ENCODE results near the gene CMSS1.

- no peak for TF ChIP-seq HIC2 (CRISPR knock-in tag; IDR thresholded peaks at IDR 0.05; ENCODE audit: low read depth)
- no peak for TF ChIP-seq DNMT3B (CRISPR knock-in tag; conservative IDR thresholded peaks at IDR 0.05)
- TF ChIP-seq ETV5 (CRISPR knock-in tag; IDR thresholded peaks at IDR 0.05; ENCODE audit: borderline replicate concordance), result no peak
- TF ChIP-seq, protein P1, sequence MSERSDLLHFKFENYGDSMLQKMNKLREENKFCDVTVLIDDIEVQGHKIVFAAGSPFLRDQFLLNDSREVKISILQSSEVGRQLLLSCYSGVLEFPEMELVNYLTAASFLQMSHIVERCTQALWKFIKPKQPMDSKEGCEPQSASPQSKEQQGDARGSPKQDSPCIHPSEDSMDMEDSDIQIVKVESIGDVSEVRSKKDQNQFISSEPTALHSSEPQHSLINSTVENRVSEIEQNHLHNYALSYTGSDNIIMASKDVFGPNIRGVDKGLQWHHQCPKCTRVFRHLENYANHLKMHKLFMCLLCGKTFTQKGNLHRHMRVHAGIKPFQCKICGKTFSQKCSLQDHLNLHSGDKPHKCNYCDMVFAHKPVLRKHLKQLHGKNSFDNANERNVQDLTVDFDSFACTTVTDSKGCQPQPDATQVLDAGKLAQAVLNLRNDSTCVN (CRISPR knock-in tag; IDR thresholded peaks at IDR 0.05; ENCODE audit: borderline replicate concordance), result no peak
- TF ChIP-seq, protein P2, sequence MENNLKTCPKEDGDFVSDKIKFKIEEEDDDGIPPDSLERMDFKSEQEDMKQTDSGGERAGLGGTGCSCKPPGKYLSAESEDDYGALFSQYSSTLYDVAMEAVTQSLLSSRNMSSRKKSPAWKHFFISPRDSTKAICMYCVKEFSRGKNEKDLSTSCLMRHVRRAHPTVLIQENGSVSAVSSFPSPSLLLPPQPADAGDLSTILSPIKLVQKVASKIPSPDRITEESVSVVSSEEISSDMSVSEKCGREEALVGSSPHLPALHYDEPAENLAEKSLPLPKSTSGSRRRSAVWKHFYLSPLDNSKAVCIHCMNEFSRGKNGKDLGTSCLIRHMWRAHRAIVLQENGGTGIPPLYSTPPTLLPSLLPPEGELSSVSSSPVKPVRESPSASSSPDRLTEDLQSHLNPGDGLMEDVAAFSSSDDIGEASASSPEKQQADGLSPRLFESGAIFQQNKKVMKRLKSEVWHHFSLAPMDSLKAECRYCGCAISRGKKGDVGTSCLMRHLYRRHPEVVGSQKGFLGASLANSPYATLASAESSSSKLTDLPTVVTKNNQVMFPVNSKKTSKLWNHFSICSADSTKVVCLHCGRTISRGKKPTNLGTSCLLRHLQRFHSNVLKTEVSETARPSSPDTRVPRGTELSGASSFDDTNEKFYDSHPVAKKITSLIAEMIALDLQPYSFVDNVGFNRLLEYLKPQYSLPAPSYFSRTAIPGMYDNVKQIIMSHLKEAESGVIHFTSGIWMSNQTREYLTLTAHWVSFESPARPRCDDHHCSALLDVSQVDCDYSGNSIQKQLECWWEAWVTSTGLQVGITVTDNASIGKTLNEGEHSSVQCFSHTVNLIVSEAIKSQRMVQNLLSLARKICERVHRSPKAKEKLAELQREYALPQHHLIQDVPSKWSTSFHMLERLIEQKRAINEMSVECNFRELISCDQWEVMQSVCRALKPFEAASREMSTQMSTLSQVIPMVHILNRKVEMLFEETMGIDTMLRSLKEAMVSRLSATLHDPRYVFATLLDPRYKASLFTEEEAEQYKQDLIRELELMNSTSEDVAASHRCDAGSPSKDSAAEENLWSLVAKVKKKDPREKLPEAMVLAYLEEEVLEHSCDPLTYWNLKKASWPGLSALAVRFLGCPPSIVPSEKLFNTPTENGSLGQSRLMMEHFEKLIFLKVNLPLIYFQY (CRISPR knock-in tag; IDR thresholded peaks at IDR 0.05; ENCODE audit: borderline replicate concordance), result no peak
- TF ChIP-seq ZNF407 (CRISPR knock-in tag; IDR thresholded peaks at IDR 0.05; ENCODE audit: not compliant biosample characterization), result no peak
- TF ChIP-seq, protein P3, sequence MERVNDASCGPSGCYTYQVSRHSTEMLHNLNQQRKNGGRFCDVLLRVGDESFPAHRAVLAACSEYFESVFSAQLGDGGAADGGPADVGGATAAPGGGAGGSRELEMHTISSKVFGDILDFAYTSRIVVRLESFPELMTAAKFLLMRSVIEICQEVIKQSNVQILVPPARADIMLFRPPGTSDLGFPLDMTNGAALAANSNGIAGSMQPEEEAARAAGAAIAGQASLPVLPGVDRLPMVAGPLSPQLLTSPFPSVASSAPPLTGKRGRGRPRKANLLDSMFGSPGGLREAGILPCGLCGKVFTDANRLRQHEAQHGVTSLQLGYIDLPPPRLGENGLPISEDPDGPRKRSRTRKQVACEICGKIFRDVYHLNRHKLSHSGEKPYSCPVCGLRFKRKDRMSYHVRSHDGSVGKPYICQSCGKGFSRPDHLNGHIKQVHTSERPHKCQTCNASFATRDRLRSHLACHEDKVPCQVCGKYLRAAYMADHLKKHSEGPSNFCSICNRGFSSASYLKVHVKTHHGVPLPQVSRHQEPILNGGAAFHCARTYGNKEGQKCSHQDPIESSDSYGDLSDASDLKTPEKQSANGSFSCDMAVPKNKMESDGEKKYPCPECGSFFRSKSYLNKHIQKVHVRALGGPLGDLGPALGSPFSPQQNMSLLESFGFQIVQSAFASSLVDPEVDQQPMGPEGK (CRISPR knock-in tag; IDR thresholded peaks at IDR 0.05), result no peak
- no peak for TF ChIP-seq CTCF (CRISPR knock-in tag; IDR thresholded peaks at IDR 0.05)
- TF ChIP-seq NAIF1 (CRISPR knock-in tag; IDR thresholded peaks at IDR 0.05; ENCODE audit: borderline replicate concordance), result no peak
- no peak for TF ChIP-seq ATF3 (CRISPR knock-in tag; IDR thresholded peaks at IDR 0.05)
These were observed 92.2 kb downstream of the CMSS1 start for GRCh38 chr3:99909714-99910495.

Measured in HepG2 (cell line).